ENCODE data around the gene LRRC1.
A peak's percentile ranks its signal among the peaks of the same experiment; 100 is the strongest.

The LRRC1 gene

DNA sequence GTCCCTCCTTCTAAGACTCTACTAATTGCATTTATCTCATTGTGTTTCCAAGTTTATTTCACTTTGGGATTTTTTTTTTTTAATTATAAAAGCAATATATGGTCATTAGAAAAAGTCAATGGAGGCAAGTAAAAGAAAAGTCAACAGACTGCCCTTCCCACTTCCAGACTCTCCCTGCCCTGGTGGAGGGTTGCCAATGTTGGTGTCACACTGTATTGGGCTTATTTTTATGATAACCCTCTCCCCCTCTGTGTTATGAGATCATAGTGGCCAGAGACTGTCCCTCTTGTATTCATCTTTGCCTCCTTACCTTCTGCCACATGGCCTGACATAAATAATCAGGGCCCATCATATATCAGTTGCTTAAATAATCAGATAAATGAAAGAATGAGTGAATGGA lies 63.4 kb downstream of the LRRC1 start:
- no peak for TF ChIP-seq CTCF (IDR thresholded peaks at IDR 0.05; ENCODE audit: low read depth, low read length)
- DNase-seq (ENCODE audit: extremely low read depth, low read depth): no peak

- no peak for TF ChIP-seq CTCF (IDR thresholded peaks at IDR 0.05; ENCODE audit: low read depth, low read length)
- no peak for DNase-seq (ENCODE audit: extremely low read depth, low read depth)
These were observed 64.1 kb downstream of the LRRC1 start for GRCh38 chr6:53858913-53859312.

DNA sequence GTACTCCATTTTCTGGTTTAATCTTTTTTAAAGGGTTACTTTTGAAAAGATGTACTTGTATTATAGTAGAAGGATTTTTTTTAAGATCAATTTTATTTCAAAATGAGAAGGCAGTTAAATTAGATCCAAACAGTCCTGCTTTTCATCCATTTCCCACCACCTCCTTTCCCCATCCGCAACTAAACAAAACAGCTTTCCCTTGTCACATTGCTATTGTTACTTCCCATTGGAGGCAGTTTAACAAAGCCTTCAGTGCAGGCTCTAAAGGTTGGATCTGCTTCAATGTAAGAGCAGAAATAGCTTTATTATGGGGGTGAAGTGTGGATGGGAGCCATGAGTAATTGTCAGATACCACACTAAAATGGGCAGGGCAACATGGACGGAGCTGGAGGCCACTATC lies 65.7 kb downstream of the LRRC1 start:
- no peak for DNase-seq (ENCODE audit: extremely low read depth, low read depth)
- TF ChIP-seq CTCF (IDR thresholded peaks at IDR 0.05; ENCODE audit: low read depth, low read length): no peak

DNA sequence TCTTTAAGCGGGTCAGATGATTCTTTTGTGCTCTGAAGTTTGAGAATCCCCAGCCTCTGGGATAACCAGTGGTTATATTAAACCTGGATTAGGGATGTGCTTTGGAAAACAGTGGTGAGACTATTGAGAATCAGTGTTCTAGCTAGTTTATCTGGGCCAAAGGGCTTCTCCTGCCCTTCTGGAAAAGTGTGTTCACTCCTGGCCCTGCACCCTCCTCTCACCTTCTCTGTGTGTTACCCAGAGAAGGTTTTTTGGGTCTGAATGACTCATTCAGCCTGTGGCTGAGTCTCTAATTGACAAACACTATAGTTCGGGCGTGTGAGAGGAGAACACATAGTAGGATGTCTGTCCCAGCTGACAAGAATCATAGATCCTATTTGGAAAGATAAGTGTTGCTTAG lies 66.7 kb downstream of the LRRC1 start:
- no peak for DNase-seq (ENCODE audit: extremely low read depth, low read depth)
- TF ChIP-seq CTCF (IDR thresholded peaks at IDR 0.05; ENCODE audit: low read depth, low read length): no peak

DNA sequence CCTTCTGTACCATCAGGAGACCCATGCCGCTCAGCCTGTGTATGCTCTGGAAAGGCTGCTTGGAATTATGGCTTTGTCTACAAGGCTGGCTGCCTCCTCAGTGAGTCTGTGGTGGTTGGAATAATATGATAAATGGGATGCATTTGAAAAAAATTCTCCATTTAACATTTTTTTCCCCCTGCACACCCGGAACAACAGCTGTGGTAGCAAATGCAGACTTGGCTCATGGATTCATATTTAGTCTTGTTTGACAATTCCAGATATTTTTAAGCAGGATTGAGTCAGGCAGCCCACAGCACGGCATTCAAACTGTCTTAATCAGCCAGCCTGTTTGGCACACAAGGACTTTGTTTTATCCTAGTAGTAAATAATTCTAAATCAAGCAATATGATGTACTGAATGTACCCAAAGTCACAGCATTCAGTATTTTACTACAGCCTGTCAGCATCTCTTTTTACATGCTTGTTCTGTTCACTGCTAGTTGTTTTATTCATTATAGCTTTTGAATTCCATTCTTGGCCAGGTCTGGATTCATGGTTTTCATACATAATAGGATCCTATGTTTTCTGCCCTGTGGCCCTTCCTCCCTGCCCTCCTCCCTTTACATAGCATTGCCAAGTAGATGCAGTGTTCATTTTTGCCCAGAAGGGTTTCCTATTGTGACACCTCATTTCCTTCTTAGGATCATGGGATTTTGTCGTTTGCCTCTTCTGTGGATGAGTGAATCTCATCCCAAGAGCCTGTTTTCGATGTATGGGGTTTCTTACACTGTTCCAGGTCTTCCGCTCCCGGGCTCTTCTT lies 68.1 kb downstream of the LRRC1 start:
- DNase-seq (ENCODE audit: extremely low read depth, low read depth): peak; percentile 34
- TF ChIP-seq CTCF (IDR thresholded peaks at IDR 0.05; ENCODE audit: low read depth, low read length): no peak

GRCh38 chr6:53864781-53865180 lies 70.0 kb downstream of the LRRC1 start:
- TF ChIP-seq CTCF (IDR thresholded peaks at IDR 0.05; ENCODE audit: low read depth, low read length): no peak
- DNase-seq (ENCODE audit: extremely low read depth, low read depth): no peak

- no peak for DNase-seq (ENCODE audit: extremely low read depth, low read depth)
- no peak for TF ChIP-seq CTCF (IDR thresholded peaks at IDR 0.05; ENCODE audit: low read depth, low read length)
These were observed 71.4 kb downstream of the LRRC1 start for GRCh38 chr6:53866226-53866625.

Data from AG09319 (cell line).